Measurements from ENCODE around the gene SDF2. TPM values are rescaled to one million over a fixed set of nuclear protein-coding genes. Genes with fewer than 3 reads are reported as not detected.

SDF2 gene
- total and polyA plus RNA-seq, 9 of the 15 experiments (the other 6 are each of a cell fraction or from before 2014, with no cell fraction given): 41.2 to 132 (median 65.6) TPM

DNA sequence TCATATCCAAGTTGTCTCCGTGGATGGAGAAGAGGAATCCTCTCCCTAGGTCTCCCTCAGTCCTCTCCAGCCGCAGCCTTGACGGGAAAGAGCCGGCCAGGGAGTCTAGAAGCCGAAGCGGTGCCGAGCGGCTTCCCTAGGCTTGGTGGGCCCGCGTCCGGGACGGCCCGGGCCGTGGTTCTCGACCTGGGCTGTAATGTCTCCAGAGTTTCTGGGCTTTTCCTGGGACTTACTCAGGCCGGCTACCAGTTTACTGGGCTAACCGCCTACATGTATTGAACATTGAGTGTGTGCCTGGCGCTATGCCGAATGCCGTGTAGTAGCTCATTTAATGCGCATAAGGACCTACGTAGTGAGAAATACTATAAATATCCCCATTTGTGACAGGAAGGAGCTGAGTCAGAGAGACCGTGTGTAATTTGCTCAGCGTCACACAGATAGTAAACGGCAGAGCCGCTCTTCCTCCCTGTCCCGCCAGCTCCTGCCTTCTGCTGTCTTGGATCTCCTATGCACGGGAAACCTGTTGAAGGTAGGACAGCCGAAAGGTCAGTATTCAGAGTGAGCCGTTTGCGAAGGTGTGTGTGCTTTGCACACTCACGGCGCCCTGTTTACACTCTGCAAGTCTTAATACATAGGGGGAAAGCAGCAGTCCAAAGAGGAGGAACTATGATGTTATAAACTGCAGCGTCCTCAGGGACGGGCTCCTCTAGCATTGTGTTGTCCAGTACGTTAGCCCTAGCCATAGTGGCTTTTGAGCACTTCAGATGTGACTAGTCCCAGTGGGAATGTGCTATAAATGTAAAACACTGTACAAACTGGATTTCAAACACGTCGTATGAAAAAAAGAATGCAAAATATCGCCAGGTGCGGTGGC lies 62.2 kb downstream of the SDF2 start (continued):
- TF ChIP-seq NR2C2 (CRISPR knock-in tag; IDR thresholded peaks at IDR 0.05) (no peak), NR2C2 (tag; IDR thresholded peaks at IDR 0.05) (no peak), MYBL2 (IDR thresholded peaks at IDR 0.05; ENCODE audit: low read depth) (no peak), MYBL2 (CRISPR knock-in tag; IDR thresholded peaks at IDR 0.05; ENCODE audit: borderline replicate concordance) (no peak), TCF15 (CRISPR knock-in tag; IDR thresholded peaks at IDR 0.05) (no peak), ARID2 (IDR thresholded peaks at IDR 0.05) (no peak), ZNF3 (CRISPR knock-in tag; IDR thresholded peaks at IDR 0.05) (no peak), ZMIZ1 (IDR thresholded peaks at IDR 0.05; ENCODE audit: low read depth in 2 of 2, low read length in 2 of 2) (no peak), NR2C1 (IDR thresholded peaks at IDR 0.05) (no peak), NR2C1 (tag; IDR thresholded peaks at IDR 0.05) (no peak), BRF1 (IDR thresholded peaks at IDR 0.05; ENCODE audit: borderline replicate concordance, extremely low read depth, insufficient read length) (no peak), MCM7 (IDR thresholded peaks at IDR 0.05) (no peak), SIX5 (IDR thresholded peaks at IDR 0.05; ENCODE audit: borderline replicate concordance in 1 of 2, insufficient read depth in 1 of 2, low read depth in 1 of 2, low read length in 2 of 2) (no peak), RFX7 (CRISPR knock-in tag; IDR thresholded peaks at IDR 0.05) (no peak)
- TF ChIP-seq, protein P1, sequence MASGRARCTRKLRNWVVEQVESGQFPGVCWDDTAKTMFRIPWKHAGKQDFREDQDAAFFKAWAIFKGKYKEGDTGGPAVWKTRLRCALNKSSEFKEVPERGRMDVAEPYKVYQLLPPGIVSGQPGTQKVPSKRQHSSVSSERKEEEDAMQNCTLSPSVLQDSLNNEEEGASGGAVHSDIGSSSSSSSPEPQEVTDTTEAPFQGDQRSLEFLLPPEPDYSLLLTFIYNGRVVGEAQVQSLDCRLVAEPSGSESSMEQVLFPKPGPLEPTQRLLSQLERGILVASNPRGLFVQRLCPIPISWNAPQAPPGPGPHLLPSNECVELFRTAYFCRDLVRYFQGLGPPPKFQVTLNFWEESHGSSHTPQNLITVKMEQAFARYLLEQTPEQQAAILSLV (tag; IDR thresholded peaks at IDR 0.05): no peak
- TF ChIP-seq, protein P2, sequence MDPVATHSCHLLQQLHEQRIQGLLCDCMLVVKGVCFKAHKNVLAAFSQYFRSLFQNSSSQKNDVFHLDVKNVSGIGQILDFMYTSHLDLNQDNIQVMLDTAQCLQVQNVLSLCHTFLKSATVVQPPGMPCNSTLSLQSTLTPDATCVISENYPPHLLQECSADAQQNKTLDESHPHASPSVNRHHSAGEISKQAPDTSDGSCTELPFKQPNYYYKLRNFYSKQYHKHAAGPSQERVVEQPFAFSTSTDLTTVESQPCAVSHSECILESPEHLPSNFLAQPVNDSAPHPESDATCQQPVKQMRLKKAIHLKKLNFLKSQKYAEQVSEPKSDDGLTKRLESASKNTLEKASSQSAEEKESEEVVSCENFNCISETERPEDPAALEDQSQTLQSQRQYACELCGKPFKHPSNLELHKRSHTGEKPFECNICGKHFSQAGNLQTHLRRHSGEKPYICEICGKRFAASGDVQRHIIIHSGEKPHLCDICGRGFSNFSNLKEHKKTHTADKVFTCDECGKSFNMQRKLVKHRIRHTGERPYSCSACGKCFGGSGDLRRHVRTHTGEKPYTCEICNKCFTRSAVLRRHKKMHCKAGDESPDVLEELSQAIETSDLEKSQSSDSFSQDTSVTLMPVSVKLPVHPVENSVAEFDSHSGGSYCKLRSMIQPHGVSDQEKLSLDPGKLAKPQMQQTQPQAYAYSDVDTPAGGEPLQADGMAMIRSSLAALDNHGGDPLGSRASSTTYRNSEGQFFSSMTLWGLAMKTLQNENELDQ (CRISPR knock-in tag; IDR thresholded peaks at IDR 0.05; ENCODE audit: borderline replicate concordance): no peak
